OCI-LY1 (cell line): ENCODE results near the gene ELOVL1.

Experiments
- H2AFZ ChIP-seq: fragments of 200-600 bp; sonication (generic), shearing (Covaris generic); 2 replicates; pipeline ENCODE4 v1.6.0; 2014; ENCODE audit warnings: antibody characterized with exemption, mild to moderate bottlenecking, low read length
- H3F3A ChIP-seq: fragments of 200-600 bp; sonication (generic), shearing (Covaris generic); 2 replicates; pipeline ENCODE4 v1.6.0; 2014; ENCODE audit warnings: mild to moderate bottlenecking, antibody characterized with exemption, low read length, moderate library complexity; ENCODE audit not compliant: insufficient read depth
- H3K27ac ChIP-seq: fragments of 200-600 bp; sonication (generic); 2 replicates; pipeline ENCODE4 v1.5.1; 2014; ENCODE audit warnings: low read length, mixed run types, mild to moderate bottlenecking, low read depth; ENCODE audit not compliant: poor library complexity, severe bottlenecking
- H3K27me3 ChIP-seq: fragments of 200-600 bp; sonication (generic); 2 replicates; pipeline ENCODE4 v1.6.0; 2014; ENCODE audit warnings: antibody characterized with exemption, mild to moderate bottlenecking, low read length, moderate library complexity; ENCODE audit not compliant: insufficient read depth
- H3K36me3 ChIP-seq: fragments of 200-600 bp; sonication (generic); 2 replicates; pipeline ENCODE4 v1.6.1; 2014; ENCODE audit warnings: mild to moderate bottlenecking, antibody characterized with exemption, low read length, moderate library complexity, mixed read lengths; ENCODE audit not compliant: insufficient read depth
- H3K4me1 ChIP-seq: fragments of 200-600 bp; sonication (generic); 2 replicates; pipeline ENCODE4 v1.5.1; 2014; ENCODE audit warnings: mild to moderate bottlenecking, low read length, moderate library complexity; ENCODE audit not compliant: insufficient read depth, severe bottlenecking
- H3K4me2 ChIP-seq: fragments of 200-600 bp; sonication (generic), shearing (Covaris generic); 2 replicates; pipeline ENCODE4 v1.6.1; 2014; ENCODE audit warnings: low read length
- H3K4me3 ChIP-seq: fragments of 200-600 bp; sonication (generic); 2 replicates; pipeline ENCODE4 v1.5.1; 2014; ENCODE audit warnings: low read length, low read depth, mild to moderate bottlenecking, mixed read lengths; ENCODE audit not compliant: poor library complexity, severe bottlenecking
- H3K79me2 ChIP-seq: fragments of 200-600 bp; shearing (Covaris generic); 2 replicates; pipeline ENCODE4 v1.6.1; 2016; ENCODE audit warnings: mixed run types, low read length, mixed read lengths; ENCODE audit not compliant: insufficient read depth
- H3K9ac ChIP-seq: fragments of 200-600 bp; sonication (generic), shearing (Covaris generic); 2 replicates; pipeline ENCODE4 v1.6.1; 2014; ENCODE audit warnings: mild to moderate bottlenecking, low read length, mixed read lengths
- H3K9me2 ChIP-seq: fragments of 200-600 bp; sonication (generic), shearing (Covaris generic); 2 replicates; pipeline ENCODE4 v1.6.1; 2014; ENCODE audit warnings: low read depth, mild to moderate bottlenecking, low read length, mixed read lengths
- H3K9me3 ChIP-seq: fragments of 200-600 bp; shearing (Covaris generic); 2 replicates; pipeline ENCODE4 v1.6.1; 2014; ENCODE audit warnings: low read length, mixed read lengths
- H4K20me1 ChIP-seq: fragments of 200-600 bp; sonication (generic), shearing (Covaris generic); 2 replicates; pipeline ENCODE4 v1.6.0; 2016; ENCODE audit warnings: mild to moderate bottlenecking, low read length; ENCODE audit not compliant: insufficient read depth
- EZH2 ChIP-seq: fragments of 200-600 bp; sonication (generic), shearing (Covaris generic); IDR thresholded peaks from 2 replicates; pipeline ENCODE4 v1.8.0; 2017; ENCODE audit warnings: borderline replicate concordance, mixed run types, mild to moderate bottlenecking, antibody characterized with exemption, low read length, moderate library complexity, mixed read lengths
- TF ChIP-seq, protein P1 (sequence below): fragments of 200-600 bp; sonication (generic), shearing (Covaris generic); IDR thresholded peaks from 2 replicates; pipeline ENCODE4 v1.5.1; 2017; ENCODE audit warnings: mild to moderate bottlenecking, antibody characterized with exemption, low read length, moderate library complexity, mixed read lengths

ELOVL1 gene

DNA sequence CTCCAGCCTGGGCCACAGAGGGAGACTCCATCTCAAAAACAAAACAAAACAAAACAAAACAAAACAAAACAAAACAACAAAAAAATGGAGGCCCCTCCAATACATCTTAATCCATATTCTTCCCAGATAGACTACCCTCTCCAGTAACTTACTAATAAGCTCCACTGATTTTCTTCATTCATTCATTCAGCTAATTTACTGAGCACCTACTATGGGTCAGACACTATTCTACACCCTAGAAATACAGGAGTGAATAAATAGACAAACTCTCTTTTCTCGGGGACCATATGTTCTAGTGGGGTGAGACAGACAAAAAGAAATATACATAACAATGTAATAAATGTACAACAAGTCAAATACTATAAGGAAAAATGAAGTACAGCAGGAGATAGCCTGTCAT, 16.8 kb downstream of the ELOVL1 start:
- H3F3A ChIP-seq = no peaks in the 10 kb centered on the region
- H3K27ac ChIP-seq = no peak overlapping the region
- H2AFZ ChIP-seq = no peak overlapping the region
- no peaks in the 10 kb centered on the region for H3K79me2 ChIP-seq
- no peaks in the 10 kb centered on the region for H3K27me3 ChIP-seq
- no peak overlapping the region for H3K9ac ChIP-seq
- H4K20me1 ChIP-seq = no peaks in the 10 kb centered on the region
- H3K4me1 ChIP-seq = peaks cover 20% of the 10 kb centered on the region
- no peak overlapping the region for H3K4me3 ChIP-seq
- TF ChIP-seq, protein P1, sequence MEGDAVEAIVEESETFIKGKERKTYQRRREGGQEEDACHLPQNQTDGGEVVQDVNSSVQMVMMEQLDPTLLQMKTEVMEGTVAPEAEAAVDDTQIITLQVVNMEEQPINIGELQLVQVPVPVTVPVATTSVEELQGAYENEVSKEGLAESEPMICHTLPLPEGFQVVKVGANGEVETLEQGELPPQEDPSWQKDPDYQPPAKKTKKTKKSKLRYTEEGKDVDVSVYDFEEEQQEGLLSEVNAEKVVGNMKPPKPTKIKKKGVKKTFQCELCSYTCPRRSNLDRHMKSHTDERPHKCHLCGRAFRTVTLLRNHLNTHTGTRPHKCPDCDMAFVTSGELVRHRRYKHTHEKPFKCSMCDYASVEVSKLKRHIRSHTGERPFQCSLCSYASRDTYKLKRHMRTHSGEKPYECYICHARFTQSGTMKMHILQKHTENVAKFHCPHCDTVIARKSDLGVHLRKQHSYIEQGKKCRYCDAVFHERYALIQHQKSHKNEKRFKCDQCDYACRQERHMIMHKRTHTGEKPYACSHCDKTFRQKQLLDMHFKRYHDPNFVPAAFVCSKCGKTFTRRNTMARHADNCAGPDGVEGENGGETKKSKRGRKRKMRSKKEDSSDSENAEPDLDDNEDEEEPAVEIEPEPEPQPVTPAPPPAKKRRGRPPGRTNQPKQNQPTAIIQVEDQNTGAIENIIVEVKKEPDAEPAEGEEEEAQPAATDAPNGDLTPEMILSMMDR = no peak
- TF ChIP-seq EZH2 = no peak
- no peaks in the 10 kb centered on the region for H3K9me2 ChIP-seq
- no peak overlapping the region for H3K4me2 ChIP-seq
- H3K9me3 ChIP-seq = no peaks in the 10 kb centered on the region
- no peaks in the 10 kb centered on the region for H3K36me3 ChIP-seq

DNA sequence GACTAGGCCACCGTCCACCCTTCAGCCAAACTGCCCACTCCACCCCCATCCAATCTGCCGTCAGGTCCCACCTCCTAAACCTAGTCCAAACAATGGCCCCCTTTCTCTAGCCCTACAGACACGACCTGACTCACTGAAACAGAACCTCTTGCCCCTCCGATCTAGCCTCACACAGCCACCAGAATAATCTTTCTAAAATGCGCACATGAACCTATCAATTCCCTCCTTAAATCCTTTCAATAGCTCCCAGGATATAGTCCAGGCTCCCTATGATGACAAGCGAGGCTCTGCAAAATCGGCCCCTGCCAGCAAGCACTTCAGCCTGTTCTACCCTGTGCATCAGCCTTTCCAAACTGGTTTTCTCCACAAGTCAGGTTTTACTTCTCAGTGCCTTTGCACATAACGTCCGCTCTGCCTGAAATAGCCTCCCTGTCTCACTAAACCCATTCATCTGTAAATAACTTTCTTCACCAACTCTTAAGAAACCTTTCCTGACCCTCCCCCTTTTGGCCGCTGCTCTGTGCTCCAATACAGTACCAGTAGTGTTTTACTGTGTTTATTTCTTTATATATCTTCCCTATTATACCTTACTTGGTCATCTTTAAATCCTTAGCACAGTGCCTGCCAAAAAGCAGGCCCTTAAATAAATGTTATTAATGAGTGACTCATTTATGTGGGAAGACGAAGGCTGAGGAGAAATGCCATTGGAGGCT, 18.1 kb downstream of the ELOVL1 start:
- peak overlapping the region; percentile 87 for H3K9ac ChIP-seq
- no peaks in the 10 kb centered on the region for H4K20me1 ChIP-seq
- peak overlapping the region; percentile 82; the same call in 1 of the 2 replicates for H2AFZ ChIP-seq
- H3K79me2 ChIP-seq = no peaks in the 10 kb centered on the region
- H3K36me3 ChIP-seq = no peaks in the 10 kb centered on the region
- H3K4me1 ChIP-seq = peaks cover 20% of the 10 kb centered on the region
- peak overlapping the region; percentile 98 for H3K4me2 ChIP-seq
- no peaks in the 10 kb centered on the region for H3K9me2 ChIP-seq
- no peaks in the 10 kb centered on the region for H3F3A ChIP-seq
- H3K9me3 ChIP-seq = no peaks in the 10 kb centered on the region
- peak overlapping the region; percentile 88 for H3K27ac ChIP-seq
- H3K27me3 ChIP-seq = no peaks in the 10 kb centered on the region
- no peak for TF ChIP-seq EZH2
- TF ChIP-seq, protein P1 = no peak
- H3K4me3 ChIP-seq = peak overlapping the region; percentile 76

DNA sequence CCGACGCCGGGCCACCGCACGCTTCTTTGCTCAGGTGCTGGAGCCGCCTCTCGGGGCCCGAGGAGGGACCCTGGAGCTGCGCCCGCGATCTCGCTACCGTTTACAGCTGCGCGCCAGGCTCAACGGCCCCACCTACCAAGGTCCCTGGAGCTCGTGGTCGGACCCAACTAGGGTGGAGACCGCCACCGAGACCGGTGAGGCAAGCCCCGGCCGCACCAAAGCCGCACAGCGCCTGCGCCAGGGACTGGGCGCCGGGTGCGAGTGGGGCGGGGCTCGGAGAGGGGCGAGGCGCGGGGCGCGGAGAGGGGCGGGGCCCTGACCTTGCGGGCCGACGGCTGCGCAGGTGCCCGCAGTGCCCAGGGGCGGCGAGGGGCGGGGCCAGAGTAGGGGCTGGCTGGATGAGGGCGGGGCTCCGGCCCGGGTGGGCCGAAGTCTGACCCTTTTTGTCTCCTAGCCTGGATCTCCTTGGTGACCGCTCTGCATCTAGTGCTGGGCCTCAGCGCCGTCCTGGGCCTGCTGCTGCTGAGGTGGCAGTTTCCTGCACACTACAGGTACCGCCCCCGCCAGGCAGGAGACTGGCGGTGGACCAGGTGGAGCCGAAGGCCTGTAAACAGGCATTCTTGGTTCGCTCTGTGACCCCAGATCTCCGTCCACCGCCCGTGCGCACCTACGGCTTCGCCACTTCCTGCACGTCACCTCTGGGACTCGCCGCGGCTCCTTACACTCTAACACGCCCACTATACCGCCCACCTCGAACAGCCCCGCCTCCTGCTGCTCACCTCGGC, 18.8 kb downstream of the ELOVL1 start:
- no peaks in the 10 kb centered on the region for H3K27me3 ChIP-seq
- no peaks in the 10 kb centered on the region for H3K79me2 ChIP-seq
- H3K4me2 ChIP-seq = peak overlapping the region; percentile 98
- 0 out of 2 replicates have a peak overlapping the region, but pooled peaks have one; percentile 0 for H2AFZ ChIP-seq
- TF ChIP-seq, protein P1 = no peak
- TF ChIP-seq EZH2 = no peak
- peak overlapping the region; percentile 87 for H3K9ac ChIP-seq
- H4K20me1 ChIP-seq = no peaks in the 10 kb centered on the region
- H3K4me3 ChIP-seq = peak overlapping the region; percentile 76
- H3K4me1 ChIP-seq = peaks cover 20% of the 10 kb centered on the region
- no peaks in the 10 kb centered on the region for H3K9me2 ChIP-seq
- no peaks in the 10 kb centered on the region for H3F3A ChIP-seq
- H3K27ac ChIP-seq = peak overlapping the region; percentile 88
- H3K9me3 ChIP-seq = no peaks in the 10 kb centered on the region
- no peaks in the 10 kb centered on the region for H3K36me3 ChIP-seq
